MCF 10A (cell line): ENCODE results near the gene METTL23. TPM values are rescaled to one million over a fixed set of nuclear protein-coding genes. Genes with fewer than 3 reads are reported as not detected.
"Not testable (repeated sequence)": the region's sequence is repeated elsewhere in the genome, so short reads cannot be mapped to it uniquely, and the experiment has no call there.

ENCODE experiments used
- BruUV-seq: library from RNA; stranded (reverse); fragments of 400-500 nt; replicated peaks from 2 replicates; lab custom pipeline; 2021; lab: Mats Ljungman, UMichigan
- CTCF ChIA-PET: fragments of 300-600 bp; sonication (Branson Sonifier 250); formaldehyde crosslinking; extraction: SDS; loops from one replicate; lab custom pipeline; 2021; ENCODE audit warnings: antibody characterized with exemption, inconsistent platforms; lab: Yijun Ruan, JAX
- POLR2A ChIA-PET: fragments of 300-600, 350-650 bp; sonication (Branson Sonifier 250); formaldehyde crosslinking; extraction: SDS; loops from one replicate; lab custom pipeline; 2020; ENCODE audit warnings: antibody characterized with exemption, inconsistent platforms; lab: Yijun Ruan, JAX
- DNase-seq: peaks from one replicate; pipeline ENCODE4 v3.0.0-alpha.2; 2018; ENCODE audit not compliant: unreplicated experiment
- H3K27ac Mint-ChIP-seq: one replicate; pipeline ENCODE4 v1.8.0; 2022; ENCODE audit warnings: mild to moderate bottlenecking, low read depth, mixed read lengths; ENCODE audit not compliant: unreplicated experiment
- H3K27me3 Mint-ChIP-seq: one replicate; pipeline ENCODE4 v1.8.0; 2022; ENCODE audit warnings: mixed read lengths; ENCODE audit not compliant: insufficient read depth, unreplicated experiment
- H3K36me3 Mint-ChIP-seq: one replicate; pipeline ENCODE4 v1.8.0; 2022; ENCODE audit warnings: mild to moderate bottlenecking, moderate library complexity, mixed read lengths; ENCODE audit not compliant: insufficient read depth, unreplicated experiment
- H3K4me1 Mint-ChIP-seq: one replicate; pipeline ENCODE4 v1.8.0; 2022; ENCODE audit warnings: mixed read lengths; ENCODE audit not compliant: insufficient read depth, unreplicated experiment
- H3K4me3 Mint-ChIP-seq: one replicate; pipeline ENCODE4 v1.8.0; 2022; ENCODE audit warnings: mild to moderate bottlenecking, moderate library complexity, mixed read lengths; ENCODE audit not compliant: unreplicated experiment
- H3K9me3 Mint-ChIP-seq: one replicate; pipeline ENCODE4 v1.8.0; 2022; ENCODE audit warnings: mixed read lengths; ENCODE audit not compliant: unreplicated experiment
- intact Hi-C: fragments of 100-400 bp; cut with micrococcal nuclease; formaldehyde crosslinking; loops from 2 replicates; pipeline ENCODE4 v1.14.1; 2022
- total RNA-seq: library from RNA; stranded (reverse); gene quantifications from 2 replicates; pipeline ENCODE4 v1.2.3, GENCODE V29; 2022
- TF ChIP-seq, protein P1 (sequence below): fragments of 200-600 bp; IDR thresholded peaks from one replicate; pipeline ENCODE4 v1.8.0; 2022; ENCODE audit warnings: antibody characterized with exemption, mild to moderate bottlenecking; ENCODE audit not compliant: unreplicated experiment

Gene METTL23
- total RNA-seq, 1 experiment from 2014 or later: 35.1 TPM

DNA sequence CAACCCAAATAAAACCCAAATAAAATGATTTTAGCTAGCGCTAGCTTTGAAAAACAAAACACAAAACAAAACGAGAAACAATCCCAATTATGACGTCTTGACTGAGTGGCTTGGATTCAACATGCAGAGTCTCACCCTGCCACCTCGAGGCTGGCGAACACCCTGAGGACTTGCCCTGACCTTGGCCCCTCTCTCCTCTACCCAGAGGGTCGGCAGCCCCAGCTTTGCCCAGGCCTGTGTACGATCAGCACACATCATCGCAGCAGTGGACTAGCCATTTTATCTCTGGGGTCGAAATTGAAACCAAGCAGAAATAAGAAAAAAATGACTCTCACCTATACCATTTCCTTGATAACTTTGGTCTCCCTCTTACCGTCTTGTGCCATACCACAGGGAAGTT, 5.2 kb upstream of the METTL23 start:
- ChIA-PET POLR2A (interaction anchor here (1.0 to 1.2 kb wide), 2 partner anchors 9 to 81 kb away, joined by 3 to 4 read pairs; no protein-coding TSS in a partner anchor), CTCF (interaction anchor here (1.1 kb wide), 1 partner anchor 199 kb away, joined by 5 read pairs; no protein-coding TSS in a partner anchor)
- no peaks in the 10 kb centered on the region for H3K27me3 Mint-ChIP-seq
- no peak for DNase-seq
- H3K9me3 Mint-ChIP-seq: no peaks in the 10 kb centered on the region
- H3K4me1 Mint-ChIP-seq: peaks cover 8% of the 10 kb centered on the region
- intact Hi-C loops: no loop called here
- BruUV-seq: no TSS peak
- peaks cover 98% of the 10 kb centered on the region for H3K36me3 Mint-ChIP-seq
- TF ChIP-seq, protein P1, sequence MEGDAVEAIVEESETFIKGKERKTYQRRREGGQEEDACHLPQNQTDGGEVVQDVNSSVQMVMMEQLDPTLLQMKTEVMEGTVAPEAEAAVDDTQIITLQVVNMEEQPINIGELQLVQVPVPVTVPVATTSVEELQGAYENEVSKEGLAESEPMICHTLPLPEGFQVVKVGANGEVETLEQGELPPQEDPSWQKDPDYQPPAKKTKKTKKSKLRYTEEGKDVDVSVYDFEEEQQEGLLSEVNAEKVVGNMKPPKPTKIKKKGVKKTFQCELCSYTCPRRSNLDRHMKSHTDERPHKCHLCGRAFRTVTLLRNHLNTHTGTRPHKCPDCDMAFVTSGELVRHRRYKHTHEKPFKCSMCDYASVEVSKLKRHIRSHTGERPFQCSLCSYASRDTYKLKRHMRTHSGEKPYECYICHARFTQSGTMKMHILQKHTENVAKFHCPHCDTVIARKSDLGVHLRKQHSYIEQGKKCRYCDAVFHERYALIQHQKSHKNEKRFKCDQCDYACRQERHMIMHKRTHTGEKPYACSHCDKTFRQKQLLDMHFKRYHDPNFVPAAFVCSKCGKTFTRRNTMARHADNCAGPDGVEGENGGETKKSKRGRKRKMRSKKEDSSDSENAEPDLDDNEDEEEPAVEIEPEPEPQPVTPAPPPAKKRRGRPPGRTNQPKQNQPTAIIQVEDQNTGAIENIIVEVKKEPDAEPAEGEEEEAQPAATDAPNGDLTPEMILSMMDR: no peak
- H3K27ac Mint-ChIP-seq: no peak overlapping the region
- H3K4me3 Mint-ChIP-seq: no peak overlapping the region

DNA sequence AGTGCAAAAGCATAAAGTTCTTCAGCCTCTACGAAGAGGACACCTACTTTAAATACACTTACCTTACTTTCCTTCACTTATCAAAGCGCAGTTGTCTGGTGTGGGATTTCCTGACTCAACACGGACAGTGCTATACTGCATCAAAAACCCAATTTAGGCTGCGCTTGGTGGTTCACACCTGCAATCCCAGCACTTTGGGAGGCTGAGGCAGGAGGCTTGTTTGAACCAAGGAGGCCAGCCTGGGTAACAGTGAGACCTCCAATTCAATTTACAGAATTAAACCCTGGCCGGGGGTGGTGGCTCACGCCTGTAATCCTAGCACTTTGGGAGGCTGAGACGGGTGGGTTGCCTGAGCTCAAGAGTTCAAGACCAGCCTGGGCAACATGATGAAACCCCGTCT, 4.4 kb upstream of the METTL23 start:
- DNase-seq: no peak
- Mint-ChIP-seq H3K27me3 (no peaks in the 10 kb centered on the region), H3K4me1 (peaks cover under 1% of the 10 kb centered on the region), H3K27ac (no peak overlapping the region), H3K9me3 (no peaks in the 10 kb centered on the region), H3K4me3 (no peak overlapping the region), H3K36me3 (peaks cover 94% of the 10 kb centered on the region)
- ChIA-PET CTCF (interaction anchor here (1.2 kb wide), 1 partner anchor 175 kb away, joined by 3 read pairs; no protein-coding TSS in a partner anchor), POLR2A (interaction anchor here (1.2 kb wide), 1 partner anchor 10 kb away, joined by 3 read pairs; no protein-coding TSS in a partner anchor)
- BruUV-seq: no TSS peak
- TF ChIP-seq, protein P1: no peak
- intact Hi-C loops: no loop called here

DNA sequence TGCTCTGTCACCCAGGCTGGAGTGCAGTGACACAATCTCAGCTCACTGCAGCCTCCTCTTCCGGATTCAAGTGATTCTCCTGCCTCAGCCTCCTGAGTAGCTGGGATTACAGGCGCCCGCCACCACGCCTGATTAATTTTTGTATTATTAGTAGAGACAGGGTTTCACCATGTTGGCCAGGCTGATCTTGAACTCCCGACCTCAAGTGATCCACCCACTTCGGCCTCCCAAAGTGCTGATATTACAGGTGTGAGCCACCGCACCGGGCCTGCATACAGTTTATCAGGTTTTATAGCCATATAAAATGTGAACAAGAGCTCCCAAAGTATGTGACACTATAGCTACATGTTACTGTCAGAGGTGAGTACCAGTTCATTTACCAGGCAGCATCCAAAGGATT, 3.7 kb upstream of the METTL23 start:
- intact Hi-C loops, BruUV-seq, H3K4me1 Mint-ChIP-seq, H3K27ac Mint-ChIP-seq, DNase-seq, H3K27me3 Mint-ChIP-seq, H3K9me3 Mint-ChIP-seq, POLR2A ChIA-PET, H3K4me3 Mint-ChIP-seq: not testable (repeated sequence)
- CTCF ChIA-PET: interaction anchor here (0.6 to 1.2 kb wide), 3 partner anchors 32 to 176 kb away, joined by 3 to 5 read pairs (median 3); no protein-coding TSS in a partner anchor
- H3K36me3 Mint-ChIP-seq: peaks cover 89% of the 10 kb centered on the region

DNA sequence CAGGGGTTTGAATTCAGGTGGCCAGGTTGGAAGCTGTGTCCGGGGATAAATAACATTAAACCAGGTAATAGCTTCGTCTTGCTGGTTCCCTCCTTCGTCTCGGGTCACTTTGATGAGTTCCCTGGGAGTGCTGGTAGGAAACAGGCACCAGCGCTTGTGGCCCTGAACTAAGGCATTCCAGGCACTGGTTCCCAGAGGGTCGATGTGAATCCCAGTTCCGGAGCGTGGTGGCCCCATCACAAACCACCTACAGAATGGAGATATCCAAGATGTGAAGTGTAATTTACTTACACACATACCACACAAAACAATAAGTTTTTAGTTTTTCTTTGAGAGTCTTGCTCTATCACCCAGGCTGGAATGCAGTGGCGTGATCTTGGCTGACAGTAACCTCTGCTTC, 2.8 kb upstream of the METTL23 start:
- no peak for DNase-seq
- H3K27ac Mint-ChIP-seq: peak overlapping the region; percentile 27
- no peaks in the 10 kb centered on the region for H3K9me3 Mint-ChIP-seq
- ChIA-PET CTCF (interaction anchor here (1.0 to 1.3 kb wide), 3 partner anchors 10 to 177 kb away, joined by 3 to 4 read pairs (median 3); no protein-coding TSS in a partner anchor), POLR2A (interaction anchor here (0.8 to 5.4 kb wide), 3 partner anchors 8 to 52 kb away, joined by 3 to 150 read pairs (median 51); partner anchors contain the start of genes MFSD11 and SRSF2)
- no TSS peak for BruUV-seq
- no peaks in the 10 kb centered on the region for H3K27me3 Mint-ChIP-seq
- intact Hi-C loops: no loop called here
- no peak overlapping the region for H3K4me3 Mint-ChIP-seq
- TF ChIP-seq, protein P1: no peak
- H3K4me1 Mint-ChIP-seq: peaks cover 6% of the 10 kb centered on the region
- peaks cover 81% of the 10 kb centered on the region for H3K36me3 Mint-ChIP-seq
